Heart right ventricle (tissue), 16 donors: ENCODE results near the gene SLITRK2. TPM values are rescaled to one million over a fixed set of nuclear protein-coding genes. Genes with fewer than 3 reads are reported as not detected.

Source experiments
- ATAC-seq, 8 donors: fragments of 200-7000 bp; cut with Tn5 transposase; one replicate each; pipeline ENCODE4 v1.9.1; 2020; ENCODE audit warnings: mild to moderate bottlenecking in 8 of 8, moderate library complexity in 8 of 8, moderate number of reproducible peaks in 1 of 8
- DNase-seq, 2 donors: peaks; one replicate each; pipeline ENCODE4 v3.0.0-alpha.2; 2020
- H3K27ac ChIP-seq, 10 donors: fragments of 200-600 bp; sonication (generic) in 2 of 10; one replicate each; pipeline versions ENCODE4 v1.5.0 to v1.8.0; 2020 to 2022; ENCODE audit warnings: mild to moderate bottlenecking in 3 of 10
- H3K27me3 ChIP-seq, 7 donors: fragments of 200-600 bp; one replicate each; pipeline ENCODE4 v1.8.0; 2021 to 2022; ENCODE audit warnings: mild to moderate bottlenecking in 2 of 7
- H3K36me3 ChIP-seq, 9 donors: fragments of 200-600 bp; sonication (generic) in 1 of 9; one replicate each; pipeline versions ENCODE4 v1.5.0 to v1.8.0; 2020 to 2022; ENCODE audit warnings: mild to moderate bottlenecking in 2 of 9
- H3K4me1 ChIP-seq, 9 donors: fragments of 200-600 bp; sonication (generic) in 1 of 9; one replicate each; pipeline versions ENCODE4 v1.5.0 to v1.8.0; 2020 to 2022; ENCODE audit warnings: mild to moderate bottlenecking in 4 of 9
- H3K4me3 ChIP-seq, 10 donors: fragments of 200-600 bp; sonication (generic) in 2 of 10; one replicate each; pipeline versions ENCODE4 v1.5.0 to v1.8.0; 2020 to 2022; ENCODE audit warnings: mild to moderate bottlenecking in 7 of 10, moderate library complexity in 2 of 10
- H3K9me3 ChIP-seq, 11 donors: fragments of 200-600 bp in 10 of 11; sonication (generic) in 2 of 11; one replicate each; pipeline versions ENCODE4 v1.5.0 to v1.8.0; 2013 to 2022; ENCODE audit warnings: mild to moderate bottlenecking in 2 of 11, control low read depth in 1 of 11, moderate library complexity in 1 of 11
- CTCF ChIP-seq, 9 donors: fragments of 200-600 bp; sonication (generic) in 2 of 9; IDR thresholded peaks; one replicate each; pipeline versions ENCODE4 v1.5.0 to v1.8.0; 2021 to 2022; ENCODE audit warnings: antibody characterized with exemption in 9 of 9, mild to moderate bottlenecking in 5 of 9, moderate library complexity in 1 of 9
- WGBS, 2 donors: extraction: QIAGEN DNeasy Blood & Tissue Kit; methylation state at CpG; one replicate each; pipeline ENCODE4 v1.1.7; 2013; ENCODE audit warnings: inconsistent platforms in 1 of 2; 5-methylcytosine and 5-hydroxymethylcytosine counted together
- intact Hi-C, 10 donors: fragments of 100-400 bp; cut with DNase I; formaldehyde crosslinking; loops; one replicate each; pipeline versions ENCODE4 v1.11.1 to v1.14.2; 2022
- polyA plus RNA-seq, 2 donors: library from polyadenylated mRNA; stranded (reverse); fragments of 200-250 nt; gene quantifications; one replicate each; pipeline ENCODE4 v1.2.3, GENCODE V29; 2013
- total RNA-seq, 10 donors: library from RNA; stranded (reverse); fragmentation: NEBNext Ultra II Directional in 3 of 10; extraction: Animal tissue kit (Norgen Biotek cat#: 25700) in 3 of 10; gene quantifications; one replicate each; pipeline versions ENCODE4 v1.2.1 to v1.2.4, GENCODE V29; 2021 to 2023
- donor health status: Arrhythmogenic right ventricular cardiomyopathy.
- donor health status: ischemic (EF 13 %, LVEDD 7.1; RV severe dilation, severe dysfunction).
- donor health status: healthy with polysubstance abuse.
- donor health status: DM: no; HTN: yes; CAD: no.
- donor health status: DM: no; HTN: no; CAD: no.
- donor health status: ischemic (EF 25% LVEDD 6.9; RV normal size, moderate dysfunction).
- donor health status: ischemic (EF 25% LVEDD 5.7; RV mildly dilated, moderate dysfunction).
- donor health status: healthy.
- donor health status: DM: yes; HTN: yes; CAD: no.
- donor health status: Ischemic cardiomyopathy.
- donor health status: ischemic (EF 35%, LVEDD 5.7; RV mildly dilated, moderate dysfunction).
- donor health status: nonischemic (EF 11% LVEDD 7.7; RV severe dilation, severe dysfunction).
- donor health status: DM: yes; HTN: yes; CAD: no.
- donor health status: PGD.
- donor health status: ischemic (EF 29% LVEDD 5.4; RV normal size, mild dysfunction).
- donor health status: nonischemic (EF 23%, LVEDD 6.1; RV moderate dilation, normal function).

The SLITRK2 gene
- total and polyA plus RNA-seq, 12 donors, result 0.04 to 0.37 (median 0.14) TPM; not detected in 2

GRCh38 chrX:145826466-145826865, 8.8 kb downstream of the SLITRK2 start:
- Histone ChIP-seq H3K27ac (no peak overlapping the region), H3K27me3 (peaks cover 0 to 27% (median 4%) of the 10 kb centered on the region in 7 donors), H3K4me3 (no peak overlapping the region), H3K36me3 (no peaks in the 10 kb centered on the region), H3K9me3 (no peaks in the 10 kb centered on the region), H3K4me1 (no peaks in the 10 kb centered on the region)
- DNase-seq, result no peak
- TF ChIP-seq CTCF (IDR thresholded peaks at IDR 0.05), result no peak
- 64 to 68% methylated on average over 4 of the region's 4 CpGs for WGBS, 2 donors
- intact Hi-C loops, result no loop called here
- ATAC-seq, result no peak

GRCh38 chrX:145832796-145833195, 15.2 kb downstream of the SLITRK2 start:
- TF ChIP-seq CTCF (IDR thresholded peaks at IDR 0.05), result no peak
- intact Hi-C loops, result no loop called here
- H3K27me3 ChIP-seq, result peaks cover 0 to 6% (median 0%) of the 10 kb centered on the region in 7 donors
- ATAC-seq (no peak), DNase-seq (no peak)
- no peaks in the 10 kb centered on the region for H3K9me3 ChIP-seq
- H3K36me3 ChIP-seq, result no peaks in the 10 kb centered on the region
- 45 to 52% methylated on average over 5 of the region's 5 CpGs for WGBS, 2 donors
- H3K27ac ChIP-seq, result no peak overlapping the region
- H3K4me1 ChIP-seq, result no peaks in the 10 kb centered on the region
- H3K4me3 ChIP-seq, result no peak overlapping the region

GRCh38 chrX:145840531-145840930, 22.9 kb downstream of the SLITRK2 start:
- no peak overlapping the region for H3K27ac ChIP-seq
- TF ChIP-seq CTCF (IDR thresholded peaks at IDR 0.05), result no peak
- H3K9me3 ChIP-seq, result no peaks in the 10 kb centered on the region
- H3K4me3 ChIP-seq, result no peak overlapping the region
- H3K4me1 ChIP-seq, result no peaks in the 10 kb centered on the region
- DNase-seq (no peak), ATAC-seq (no peak)
- intact Hi-C loops, result no loop called here
- no peaks in the 10 kb centered on the region for H3K36me3 ChIP-seq
- no peaks in the 10 kb centered on the region for H3K27me3 ChIP-seq
- WGBS, 2 donors, result 87 to 89% methylated on average over 9 of the region's 9 CpGs

GRCh38 chrX:145843146-145843904, 25.7 kb downstream of the SLITRK2 start:
- H3K9me3 ChIP-seq, result no peaks in the 10 kb centered on the region
- H3K27me3 ChIP-seq, result no peaks in the 10 kb centered on the region
- peak in 2 of 8 donors; percentile 45 for ATAC-seq
- WGBS, 2 donors, result 10 to 13% methylated on average over 7 of the region's 7 CpGs
- no peaks in the 10 kb centered on the region for H3K4me1 ChIP-seq
- H3K36me3 ChIP-seq, result no peaks in the 10 kb centered on the region
- DNase-seq, result no peak
- no peak for TF ChIP-seq CTCF (IDR thresholded peaks at IDR 0.05)
- H3K27ac ChIP-seq, result no peak overlapping the region
- no peak overlapping the region for H3K4me3 ChIP-seq
- intact Hi-C loops, result no loop called here
